GM12872 (cell line): ENCODE data around the gene KIR3DL1.

ENCODE experiments used
- CTCF ChIP-seq: IDR thresholded peaks from 3 replicates; pipeline ENCODE4 v1.5.1; 2011; ENCODE audit warnings: low read depth, mild to moderate bottlenecking, low read length, moderate library complexity; ENCODE audit not compliant: insufficient read depth

The KIR3DL1 gene

GRCh38 chr19:54850930-54851329 is 34.7 kb downstream of the KIR3DL1 start:
- no peak for TF ChIP-seq CTCF

- TF ChIP-seq CTCF, result no peak
Measured at GRCh38 chr19:54851353-54851752, 35.1 kb downstream of the KIR3DL1 start.

GRCh38 chr19:54871696-54872095 is 55.4 kb downstream of the KIR3DL1 start:
- TF ChIP-seq CTCF, result no peak

- TF ChIP-seq CTCF, result no peak
Measured at GRCh38 chr19:54873990-54874389, 57.7 kb downstream of the KIR3DL1 start, which contains the start of gene FCAR. Gene FCAR (plus strand): TSS chr19:54874235. CDS start chr19:54874290, 55 bp downstream.

- no peak for TF ChIP-seq CTCF
Measured at GRCh38 chr19:54875506-54875905, 59.2 kb downstream of the KIR3DL1 start.

GRCh38 chr19:54877471-54877870 is 61.2 kb downstream of the KIR3DL1 start:
- no peak for TF ChIP-seq CTCF
